Left cardiac atrium (tissue), 4 donors: ENCODE data around the gene DOCK2. TPM values are rescaled to one million over a fixed set of nuclear protein-coding genes. Genes with fewer than 3 reads are reported as not detected.

Experiments
- ATAC-seq, 2 donors: fragments of 200-7000 bp; cut with Tn5 transposase; one replicate each; pipeline ENCODE4 v1.9.1; 2020; ENCODE audit warnings: mild to moderate bottlenecking in 2 of 2, moderate library complexity in 2 of 2
- DNase-seq: peaks from one replicate; pipeline ENCODE4 v3.0.0-alpha.2; 2020
- intact Hi-C, 2 donors: fragments of 100-400 bp; cut with DNase I; formaldehyde crosslinking; loops; one replicate each; pipeline versions ENCODE4 v1.14.1 to v1.15.1; 2022 to 2023
- total RNA-seq, 2 donors: library from RNA; stranded (reverse); fragmentation: NEBNext Ultra II Directional; extraction: Animal tissue kit (Norgen Biotek cat#: 25700); gene quantifications; one replicate each; pipeline ENCODE4 v1.2.1, GENCODE V29; 2021
- donor health status: DM: no; HTN: yes; CAD: no.
- donor health status: DM: no; HTN: yes; CAD: no; lungs with severe emphysema.
- donor health status: DM: yes; HTN: yes; CAD: no.
- donor health status: Dilated cardiomyopathy.

Gene DOCK2
- total RNA-seq, 2 donors from 2014 or later = 12.1 to 17.2 TPM

GRCh38 chr5:169974121-169974770 lies 337.2 kb downstream of the DOCK2 start:
- DNase-seq (no peak), ATAC-seq (no peak)
- intact Hi-C loops = no loop called here

DNA sequence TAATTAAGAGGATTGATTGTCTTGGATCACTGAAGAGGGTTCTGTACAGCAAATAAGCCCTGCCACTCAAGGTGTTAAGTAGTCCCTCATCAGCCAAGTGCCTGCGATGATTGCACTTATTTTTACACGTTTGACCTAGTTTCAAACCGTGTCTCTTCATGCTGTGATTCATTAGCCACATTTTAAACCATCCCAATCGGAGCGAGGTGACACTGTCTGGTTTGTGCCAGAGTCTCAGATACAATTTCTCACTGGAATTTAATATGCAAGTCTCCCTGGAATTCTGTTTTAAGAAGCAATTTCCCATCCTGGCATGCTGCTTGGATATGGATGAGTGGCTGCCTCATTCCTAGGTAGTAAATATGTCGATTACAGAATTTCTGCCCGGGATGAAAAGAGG lies 341.6 kb downstream of the DOCK2 start:
- ATAC-seq = no peak
- intact Hi-C loops = no loop called here

DNA sequence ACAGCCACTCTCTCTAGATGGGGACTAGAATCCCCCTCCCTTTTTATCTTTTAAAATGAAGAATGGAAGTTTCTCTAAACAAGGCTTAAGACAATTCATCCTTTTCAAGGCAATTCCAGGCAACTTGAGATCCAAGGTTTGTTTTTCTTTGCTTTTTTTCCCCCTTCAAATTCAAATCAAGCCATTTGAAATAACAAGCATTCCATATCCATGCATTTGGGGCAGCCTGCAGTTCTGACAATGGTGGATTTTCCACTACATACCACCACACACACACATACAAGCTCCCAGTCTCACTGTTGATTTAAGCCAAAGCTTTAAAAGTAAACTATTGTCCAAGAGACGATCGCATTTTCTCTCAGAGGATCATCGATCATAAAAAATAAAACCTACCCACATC lies 342.8 kb downstream of the DOCK2 start:
- ATAC-seq (no peak), DNase-seq (no peak)
- intact Hi-C loops = loop anchor here (2.0 to 5.0 kb wide), 2 partner anchors 277 to 278 kb away; no protein-coding TSS in a partner anchor

More for the DNA sequence above, 341.6 kb downstream of the DOCK2 start:
- no peak for DNase-seq

DNA sequence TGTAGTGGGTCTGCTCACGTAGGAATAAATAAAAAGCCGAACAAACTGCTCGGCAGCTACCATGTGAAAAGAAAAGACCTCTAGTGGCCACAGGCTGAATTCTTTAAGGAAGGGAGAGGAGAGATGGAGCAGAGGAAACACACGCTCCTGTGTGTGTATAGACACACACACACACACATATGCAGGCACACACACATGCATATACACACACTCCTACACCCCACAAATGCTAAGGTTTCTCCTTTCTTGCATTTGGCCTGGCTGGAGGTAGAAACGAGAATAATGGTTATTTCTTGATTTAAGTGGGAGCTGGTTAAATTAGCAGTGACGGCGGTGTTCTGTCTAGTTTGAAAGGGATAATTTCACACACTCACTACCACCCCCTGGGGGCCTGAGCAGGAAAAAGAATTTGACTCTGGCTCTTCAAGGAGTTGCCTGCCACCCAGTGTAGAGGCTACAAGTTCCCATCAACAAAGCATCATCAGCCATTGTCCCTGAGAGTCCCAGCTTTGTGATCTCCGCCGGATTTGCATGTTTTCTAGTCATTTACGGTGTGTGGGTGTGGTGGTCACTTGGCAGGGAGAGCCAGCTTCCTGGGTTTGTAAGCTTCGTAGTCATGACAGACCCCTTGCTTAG lies 343.5 kb downstream of the DOCK2 start, which contains the start of gene INSYN2B:
TSS of gene INSYN2B (minus strand) at position 78 of the 636 bp plus-strand sequence. CDS start 96,597 bp downstream, outside the sequence.
- intact Hi-C loops = loop anchor here (2.0 to 5.0 kb wide), 2 partner anchors 278 kb away; no protein-coding TSS in a partner anchor
- peak; percentile 50 for DNase-seq
- ATAC-seq = peak; percentile 88 to 93

GRCh38 chr5:169988206-169988605 lies 351.1 kb downstream of the DOCK2 start:
- no peak for ATAC-seq
- intact Hi-C loops = no loop called here
- no peak for DNase-seq

- intact Hi-C loops = no loop called here
- no peak for ATAC-seq
- no peak for DNase-seq
Measured at GRCh38 chr5:169988947-169989346, 351.9 kb downstream of the DOCK2 start.

- intact Hi-C loops = no loop called here
- ATAC-seq (no peak), DNase-seq (no peak)
Measured at GRCh38 chr5:169989365-169989764, 352.3 kb downstream of the DOCK2 start.

GRCh38 chr5:169991115-169991869 lies 354.2 kb downstream of the DOCK2 start:
- DNase-seq (no peak), ATAC-seq (no peak)
- intact Hi-C loops = no loop called here

GRCh38 chr5:169992789-169993484 lies 355.9 kb downstream of the DOCK2 start:
- DNase-seq (no peak), ATAC-seq (no peak)
- intact Hi-C loops = no loop called here

- no peak for DNase-seq
- ATAC-seq = no peak
- intact Hi-C loops = no loop called here
Measured at GRCh38 chr5:169993485-169993790, 356.4 kb downstream of the DOCK2 start.

DNA sequence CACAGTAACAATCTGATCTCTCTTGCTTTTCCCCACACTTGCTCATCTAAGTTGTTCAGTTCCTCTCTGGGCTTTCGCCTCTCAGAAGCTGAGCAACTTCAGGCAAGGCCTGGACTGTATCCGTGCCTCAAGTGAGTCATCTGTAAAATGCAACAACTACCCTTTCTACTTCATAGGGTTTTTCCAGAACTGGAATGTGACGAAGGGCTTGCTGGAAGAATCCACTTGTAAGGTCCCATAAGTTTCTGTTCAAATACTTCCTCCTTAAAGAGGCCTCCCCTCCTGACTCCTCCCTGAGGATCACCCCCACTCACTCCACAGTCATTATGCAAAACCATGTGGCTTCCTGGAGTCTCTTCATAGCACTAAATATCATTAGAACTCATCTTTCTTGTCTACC lies 360.7 kb downstream of the DOCK2 start:
- intact Hi-C loops = no loop called here
- DNase-seq (no peak), ATAC-seq (no peak)

- no peak for DNase-seq
- ATAC-seq = no peak
- intact Hi-C loops = no loop called here
Measured at GRCh38 chr5:169999621-170000020, 362.5 kb downstream of the DOCK2 start.

DNA sequence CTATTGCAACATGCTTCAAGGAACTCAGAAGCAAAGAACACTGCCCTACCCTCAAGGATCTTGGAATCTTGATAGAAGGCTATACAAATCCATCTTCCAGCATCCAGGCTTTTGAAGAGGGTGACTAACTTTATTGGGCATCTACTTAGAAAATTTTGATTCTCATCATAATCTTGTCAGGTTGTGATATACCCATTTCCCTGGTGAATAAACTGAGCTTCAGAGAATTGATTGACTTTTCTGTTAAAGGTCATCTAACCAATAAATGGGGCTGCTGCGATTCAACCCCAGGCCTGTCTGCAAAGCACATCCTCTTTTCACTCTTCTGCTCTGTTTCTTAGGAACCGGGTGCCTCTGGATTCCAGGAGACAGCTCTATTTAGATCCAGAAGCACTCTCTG lies 363.1 kb downstream of the DOCK2 start:
- intact Hi-C loops = no loop called here
- DNase-seq = no peak
- no peak for ATAC-seq

DNA sequence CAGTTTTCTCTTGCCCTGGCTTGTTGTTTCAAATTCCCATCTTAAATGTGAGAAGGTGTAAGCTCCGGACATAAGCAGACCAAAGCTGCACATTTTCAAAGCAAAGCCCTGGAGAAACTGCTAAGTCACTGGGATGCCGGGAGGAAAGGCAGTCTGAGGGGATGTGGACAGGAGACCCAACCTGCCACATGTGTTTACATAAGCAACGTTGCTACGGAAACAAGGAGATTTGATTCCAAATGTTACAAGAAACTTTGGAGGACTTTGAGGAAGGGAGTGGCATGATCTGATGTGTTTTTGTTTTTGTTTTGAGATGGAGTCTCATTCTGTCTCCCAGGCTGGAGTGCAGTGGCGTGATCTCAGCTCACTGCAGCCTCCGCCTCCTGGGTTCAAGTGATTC lies 368.9 kb downstream of the DOCK2 start:
- DNase-seq = no peak
- intact Hi-C loops = no loop called here

GRCh38 chr5:170008376-170008775 lies 371.3 kb downstream of the DOCK2 start:
- no peak for DNase-seq
- peak in 1 of 2 donors; percentile 12 for ATAC-seq
- intact Hi-C loops = no loop called here

More for the DNA sequence above, 368.9 kb downstream of the DOCK2 start:
- no peak for ATAC-seq

- DNase-seq (no peak), ATAC-seq (no peak)
- intact Hi-C loops = no loop called here
Measured at GRCh38 chr5:170010595-170010994, 373.5 kb downstream of the DOCK2 start.

DNA sequence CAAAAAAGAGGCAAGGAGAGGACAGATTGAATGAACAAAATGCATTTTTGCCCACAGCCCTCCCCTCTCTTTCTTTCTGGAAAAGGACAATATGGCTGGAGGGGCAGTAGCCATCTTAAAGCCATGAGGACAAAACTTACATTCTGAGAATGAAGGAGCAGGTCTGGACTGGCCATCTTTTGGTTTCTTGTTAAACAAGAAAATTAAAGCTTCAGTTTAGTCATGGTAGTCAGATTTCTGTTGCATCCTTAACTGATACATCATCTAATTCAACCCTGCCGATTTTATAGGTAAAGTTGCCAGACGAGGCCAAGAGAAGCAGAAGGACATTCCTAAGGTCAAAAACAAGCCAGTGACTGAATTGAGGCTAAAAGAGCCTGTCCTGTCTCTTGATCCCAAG lies 374.7 kb downstream of the DOCK2 start:
- intact Hi-C loops = no loop called here
- ATAC-seq (no peak), DNase-seq (no peak)

- no peak for ATAC-seq
- intact Hi-C loops = no loop called here
- no peak for DNase-seq
Measured at GRCh38 chr5:170012622-170013021, 375.5 kb downstream of the DOCK2 start.

GRCh38 chr5:170020423-170020822 lies 383.3 kb downstream of the DOCK2 start:
- intact Hi-C loops = no loop called here
- DNase-seq (no peak), ATAC-seq (no peak)

GRCh38 chr5:170021506-170021905 lies 384.4 kb downstream of the DOCK2 start:
- no peak for ATAC-seq
- DNase-seq = no peak
- intact Hi-C loops = no loop called here
